HepG2 (cell line): Measurements from ENCODE around the gene ADSS2. TPM values are rescaled to one million over a fixed set of nuclear protein-coding genes. Genes with fewer than 3 reads are reported as not detected.

Source experiments
- ATAC-seq: fragments of 200-7000 bp; cut with Tn5 transposase; 3 replicates; pipeline ENCODE4 v1.9.1; 2020; ENCODE audit warnings: mild to moderate bottlenecking, moderate library complexity
- BruUV-seq: library from RNA; stranded (reverse); fragments of 400-500 nt; replicated peaks from 2 replicates; lab custom pipeline; 2021; lab: Mats Ljungman, UMichigan
- CTCF ChIA-PET: fragments of 300-600 bp; formaldehyde crosslinking; extraction: SDS; loops from one replicate; lab custom pipeline; 2021; ENCODE audit warnings: low total read pairs, inconsistent platforms, low intra/inter-chr PET ratio; lab: Yijun Ruan, JAX
- POLR2A ChIA-PET: fragments of 350-600 bp; sonication (Branson Sonifier 250); formaldehyde crosslinking; loops from one replicate; lab custom pipeline; 2020; ENCODE audit warnings: antibody characterized with exemption, inconsistent platforms; lab: Yijun Ruan, JAX
- DNase-seq: peaks from one replicate; pipeline ENCODE4 v3.0.0-alpha.2; 2015; ENCODE audit warnings: low spot score
- FAIRE-seq: peaks from 3 replicates; lab custom pipeline; 2011; peaks lifted over from hg19 to GRCh38; lab: Jason Lieb, UNC
- H2AFZ ChIP-seq: one replicate; pipeline ENCODE4 v1.6.1; 2011; ENCODE audit warnings: low read length, inconsistent platforms
- H3K27ac ChIP-seq: fragments of 300-600 bp; 3 replicates; pipeline ENCODE4 v1.8.0; 2011; ENCODE audit warnings: mixed run types, mild to moderate bottlenecking, mixed read lengths, low read length, inconsistent platforms; ENCODE audit not compliant: insufficient read depth; ENCODE audit errors: extremely low read length
- H3K27me3 ChIP-seq, 2 experiments: fragments of 200-600 bp in 1 of 2; 2 replicates in 1 of 2; 3 replicates in 1 of 2; pipeline versions ENCODE4 v1.6.0 to v1.8.0; 2011; ENCODE audit warnings: low read length in 2 of 2, mild to moderate bottlenecking in 2 of 2, moderate library complexity in 2 of 2, inconsistent platforms in 1 of 2; ENCODE audit not compliant: insufficient read depth in 2 of 2, control insufficient read depth in 1 of 2
- H3K36me3 ChIP-seq, 2 experiments: fragments of 200-600 bp in 1 of 2; replicated peaks in 1 of 2; 2 replicates in 1 of 2; 3 replicates in 1 of 2; pipeline versions ENCODE4 v1.5.1 to v1.8.0; 2011; ENCODE audit warnings: low read length in 2 of 2, inconsistent platforms in 1 of 2; ENCODE audit not compliant: insufficient read depth in 2 of 2, control insufficient read depth in 1 of 2
- H3K4me1 ChIP-seq: 2 replicates; pipeline ENCODE4 v1.5.1; 2012; ENCODE audit warnings: low read length, inconsistent platforms; ENCODE audit not compliant: insufficient read depth
- H3K4me2 ChIP-seq: 2 replicates; pipeline ENCODE4 v1.6.0; 2011; ENCODE audit warnings: low read depth, low read length, inconsistent platforms
- H3K4me3 ChIP-seq, 3 experiments: fragments of 200-600 bp in 1 of 3; sonication (generic), shearing (Covaris generic) in 1 of 3; replicated peaks in 1 of 3; 2 replicates each; pipeline ENCODE4 v1.5.1; 2011 to 2016; ENCODE audit warnings: low read length in 3 of 3, inconsistent platforms in 2 of 3, low read depth in 2 of 3, mild to moderate bottlenecking in 2 of 3, control low read depth in 1 of 3, mixed read lengths in 1 of 3; ENCODE audit not compliant: insufficient read depth in 1 of 3
- H3K79me2 ChIP-seq: one replicate; pipeline ENCODE4 v1.6.1; 2011; ENCODE audit warnings: low read length, inconsistent platforms; ENCODE audit not compliant: insufficient read depth
- H3K9ac ChIP-seq: 2 replicates; pipeline ENCODE4 v1.6.0; 2011; ENCODE audit warnings: mild to moderate bottlenecking, low read depth, low read length, inconsistent platforms; ENCODE audit not compliant: insufficient read depth
- H3K9me3 ChIP-seq: 2 replicates; pipeline ENCODE4 v1.5.1; 2012; ENCODE audit warnings: mild to moderate bottlenecking, low read length
- H4K20me1 ChIP-seq: 2 replicates; pipeline ENCODE4 v1.6.0; 2011; ENCODE audit warnings: inconsistent platforms, mild to moderate bottlenecking, low read length, moderate library complexity; ENCODE audit not compliant: insufficient read depth
- AGO2 ChIP-seq: fragments of 200-400 bp; formaldehyde crosslinking; optimal IDR thresholded peaks from 2 replicates; pipeline ENCODE3; 2017; ENCODE audit warnings: mild to moderate bottlenecking, low read depth, low read length, moderate library complexity
- ZNF142 ChIP-seq: sonication (generic); formaldehyde crosslinking; IDR thresholded peaks from 2 replicates; pipeline ENCODE4 v1.4.0; 2020; ENCODE audit warnings: missing genetic modification reagents
- WGBS: methylation state at CpG from one replicate; pipeline ENCODE4 v1.1.6; 2017; ENCODE audit warnings: low lambda C conversion rate; 5-methylcytosine and 5-hydroxymethylcytosine counted together
- in situ Hi-C: cut with HindIII; loops from 2 replicates; pipeline ENCODE4 v1.10.0; 2017; ENCODE audit warnings: low pct_unique_long_range_greater_than_20kb; ENCODE audit not compliant: extremely low pct_ligation_motif_present
- intact Hi-C: fragments of 100-400 bp; cut with micrococcal nuclease; formaldehyde crosslinking; loops from one replicate; pipeline ENCODE4 v1.10.0; 2022; ENCODE audit not compliant: unreplicated experiment
- polyA plus RNA-seq, 8 experiments: library from polyadenylated mRNA; depleted of rRNA in 3 of 8; stranded (reverse) in 7 of 8; unstranded in 1 of 8; fragments of >200 nt; fragmentation: Illumina TruSeq in 4 of 8; extraction: Trizol in 4 of 8; gene quantifications; 2 replicates each; pipeline versions ENCODE4 v1.2.1 to v1.2.3, GENCODE V29; 2011 to 2016; ENCODE audit warnings: low read depth in 4 of 8, missing spikeins in 1 of 8, mixed read lengths in 1 of 8; ENCODE audit not compliant: insufficient read depth in 1 of 8
- total RNA-seq, 5 experiments: library from RNA; depleted of rRNA; stranded (reverse); fragments of >200 nt; fragmentation: Illumina TruSeq; extraction: Trizol; gene quantifications; 2 replicates each; pipeline ENCODE4 v1.2.3, GENCODE V29; 2016; ENCODE audit warnings: low read depth in 1 of 5

ADSS2 gene
- total and polyA plus RNA-seq, 2 of the 13 experiments (the other 11 are each of a cell fraction or from before 2014, with no cell fraction given) = 15.1 to 43.4 TPM

- DNase-seq (no peak), ATAC-seq (peak; percentile 39), FAIRE-seq (no peak)
- no peaks in the 10 kb centered on the region for H4K20me1 ChIP-seq
- intact Hi-C loops (no loop called here), in situ Hi-C loops (no loop called here)
- no peak overlapping the region for H3K4me3 ChIP-seq
- TF ChIP-seq ZNF142 (CRISPR knock-in tag) = no peak
- peak; percentile 46 for TF ChIP-seq AGO2
- H2AFZ ChIP-seq = no peak overlapping the region
- H3K27ac ChIP-seq = no peak overlapping the region
- H3K4me2 ChIP-seq = no peak overlapping the region
- no peaks in the 10 kb centered on the region for H3K79me2 ChIP-seq
- no peaks in the 10 kb centered on the region for H3K9me3 ChIP-seq
- no peaks in the 10 kb centered on the region for H3K36me3 ChIP-seq
- POLR2A ChIA-PET = interaction anchor here (0.9 kb wide), 1 partner anchor 20 kb away, joined by 3 read pairs; no protein-coding TSS in a partner anchor
- 69% methylated on average over 5 of the region's 15 CpGs for WGBS
- BruUV-seq = no TSS peak
- no peaks in the 10 kb centered on the region for H3K27me3 ChIP-seq
- no peak overlapping the region for H3K9ac ChIP-seq
- peaks cover 9% of the 10 kb centered on the region; the same call in 1 of the 2 replicates for H3K4me1 ChIP-seq
- CTCF ChIA-PET = no interaction called here
Observed at GRCh38 chr1:244394826-244395765, 56.6 kb downstream of the ADSS2 start.
